CD14-positive monocyte (primary cell): ENCODE results near the gene MIPEP. TPM values are rescaled to one million over a fixed set of nuclear protein-coding genes. Genes with fewer than 3 reads are reported as not detected.
"Not testable (repeated sequence)": the region's sequence is repeated elsewhere in the genome, so short reads cannot be mapped to it uniquely, and the experiment has no call there.

Experiments
- DNase-seq, 3 donors: peaks; one replicate each; pipeline ENCODE4 v3.0.0-alpha.2; 2011 to 2022
- H2AFZ ChIP-seq: 2 replicates; pipeline ENCODE4 v1.6.0; 2012; ENCODE audit warnings: mild to moderate bottlenecking, low read depth, low read length, inconsistent platforms; ENCODE audit not compliant: insufficient read depth, poor library complexity, severe bottlenecking
- H3K27ac ChIP-seq, 2 donors: 1 replicate in 1 of 2; 2 replicates in 1 of 2; pipeline ENCODE4 v1.5.1; 2012 to 2013; ENCODE audit warnings: low read length in 2 of 2, control low read depth in 1 of 2, inconsistent platforms in 1 of 2, low read depth in 1 of 2, mild to moderate bottlenecking in 1 of 2
- H3K27me3 ChIP-seq, 2 donors: one replicate each; pipeline versions ENCODE4 v1.6.0 to v1.6.1; 2011 to 2013; ENCODE audit warnings: low read length in 2 of 2; ENCODE audit not compliant: control insufficient read depth in 2 of 2, insufficient read depth in 2 of 2
- H3K36me3 ChIP-seq, 2 donors: replicated peaks in 1 of 2; 1 replicate in 1 of 2; 2 replicates in 1 of 2; pipeline versions ENCODE4 v1.5.1 to v1.6.1; 2012 to 2013; ENCODE audit warnings: low read length in 2 of 2, control low read depth in 1 of 2, inconsistent platforms in 1 of 2, mild to moderate bottlenecking in 1 of 2; ENCODE audit not compliant: insufficient read depth in 2 of 2, control insufficient read depth in 1 of 2
- H3K4me1 ChIP-seq, 2 donors: 1 replicate in 1 of 2; 2 replicates in 1 of 2; pipeline versions ENCODE4 v1.5.1 to v1.6.1; 2012 to 2013; ENCODE audit warnings: low read length in 2 of 2, control low read depth in 1 of 2, inconsistent platforms in 1 of 2, mild to moderate bottlenecking in 1 of 2, moderate library complexity in 1 of 2; ENCODE audit not compliant: insufficient read depth in 2 of 2, control insufficient read depth in 1 of 2
- H3K4me2 ChIP-seq: replicated peaks from 2 replicates; pipeline ENCODE3; 2012; ENCODE audit warnings: low read length, moderate library complexity, mild to moderate bottlenecking; ENCODE audit not compliant: poor library complexity, severe bottlenecking; ENCODE audit errors: extremely low read depth
- H3K4me3 ChIP-seq, 3 experiments: fragments of 200-600 bp in 1 of 3; sonication (generic) in 1 of 3; replicated peaks in 1 of 3; 1 replicate in 2 of 3; 2 replicates in 1 of 3; pipeline ENCODE4 v1.5.1; 2011 to 2013; ENCODE audit warnings: low read length in 3 of 3, mild to moderate bottlenecking in 3 of 3, control low read depth in 2 of 3, low read depth in 2 of 3, inconsistent platforms in 1 of 3, moderate library complexity in 1 of 3
- H3K79me2 ChIP-seq: 2 replicates; pipeline ENCODE4 v1.6.0; 2012; ENCODE audit warnings: mild to moderate bottlenecking, control low read depth, inconsistent platforms, low read length, moderate library complexity; ENCODE audit not compliant: insufficient read depth
- H3K9ac ChIP-seq: 2 replicates; pipeline ENCODE4 v1.6.0; 2017; ENCODE audit warnings: low read length, mild to moderate bottlenecking; ENCODE audit not compliant: insufficient read depth, poor library complexity, severe bottlenecking
- H3K9me3 ChIP-seq, 2 donors: replicated peaks in 1 of 2; 1 replicate in 1 of 2; 2 replicates in 1 of 2; pipeline versions ENCODE4 v1.5.1 to v1.6.1; 2012 to 2013; ENCODE audit warnings: low read length in 2 of 2, control low read depth in 1 of 2; ENCODE audit not compliant: control insufficient read depth in 1 of 2, insufficient read depth in 1 of 2
- H4K20me1 ChIP-seq: 2 replicates; pipeline ENCODE4 v1.6.0; 2012; ENCODE audit warnings: mild to moderate bottlenecking, low read length, control low read depth, moderate library complexity; ENCODE audit not compliant: insufficient read depth
- H3K27ac Mint-ChIP-seq, 7 donors: one replicate each; pipeline ENCODE4 v1.8.0; 2020; ENCODE audit warnings: mild to moderate bottlenecking in 7 of 7, mixed read lengths in 7 of 7, moderate library complexity in 6 of 7, inconsistent platforms in 2 of 7
- H3K27me3 Mint-ChIP-seq, 3 donors: one replicate each; pipeline ENCODE4 v1.8.0; 2021 to 2022; ENCODE audit warnings: low read depth in 3 of 3, mild to moderate bottlenecking in 3 of 3, mixed read lengths in 3 of 3, moderate library complexity in 3 of 3, inconsistent platforms in 1 of 3
- H3K36me3 Mint-ChIP-seq, 2 donors: one replicate each; pipeline ENCODE4 v1.8.0; 2020; ENCODE audit warnings: mixed read lengths in 2 of 2, inconsistent platforms in 1 of 2, mild to moderate bottlenecking in 1 of 2
- H3K4me1 Mint-ChIP-seq: one replicate; pipeline ENCODE4 v1.8.0; 2020; ENCODE audit warnings: mild to moderate bottlenecking, mixed read lengths
- H3K4me3 Mint-ChIP-seq, 2 donors: one replicate each; pipeline ENCODE4 v1.8.0; 2020; ENCODE audit warnings: mild to moderate bottlenecking in 2 of 2, mixed read lengths in 2 of 2, moderate library complexity in 1 of 2
- H3K9me3 Mint-ChIP-seq, 7 donors: one replicate each; pipeline ENCODE4 v1.8.0; 2020 to 2022; ENCODE audit warnings: mixed read lengths in 7 of 7, mild to moderate bottlenecking in 6 of 7, moderate library complexity in 6 of 7, inconsistent platforms in 2 of 7
- CTCF ChIP-seq: fragments of 200-600 bp; IDR thresholded peaks from one replicate; pipeline ENCODE4 v1.8.0; 2022; ENCODE audit warnings: antibody characterized with exemption, mild to moderate bottlenecking
- WGBS: methylation state at CpG from one replicate; pipeline ENCODE4 v1.1.5; 2013; ENCODE audit warnings: missing lambda C conversion rate; ENCODE audit not compliant: insufficient coverage; 5-methylcytosine and 5-hydroxymethylcytosine counted together
- intact Hi-C, 2 donors: fragments of 100-400 bp; cut with micrococcal nuclease; formaldehyde crosslinking; loops; one replicate each; pipeline versions ENCODE4 v1.15.0 to v1.15.1; 2023
- polyA plus RNA-seq, 3 donors: library from polyadenylated mRNA; depleted of rRNA in 1 of 3; unstranded in 2 of 3; stranded (reverse) in 1 of 3; fragments of 300-500 nt in 2 of 3; fragments of >200 nt in 1 of 3; fragmentation: Illumina TruSeq in 2 of 3; gene quantifications; 1 replicate in 2 of 3; 2 replicates in 1 of 3; pipeline ENCODE4 v1.2.3, GENCODE V29; 2012 to 2021

Gene MIPEP
- polyA plus RNA-seq, 3 donors, result 1.2 to 9.9 (median 7.7) TPM

- peaks cover 4% of the 10 kb centered on the region in 2 donors for H3K4me1 ChIP-seq
- H2AFZ ChIP-seq, result no peak overlapping the region
- no peaks in the 10 kb centered on the region for H3K9me3 ChIP-seq
- Mint-ChIP-seq H3K9me3 (no peaks in the 10 kb centered on the region), H3K27me3 (no peaks in the 10 kb centered on the region), H3K36me3 (peaks cover 13 to 22% of the 10 kb centered on the region in 2 donors), H3K4me1 (peaks cover 5% of the 10 kb centered on the region), H3K27ac (no peak overlapping the region), H3K4me3 (no peak overlapping the region)
- no peak overlapping the region for H3K4me2 ChIP-seq
- no peak for TF ChIP-seq CTCF
- H3K27ac ChIP-seq, result no peak overlapping the region
- peaks cover 0 to 12% of the 10 kb centered on the region in 2 donors for H3K36me3 ChIP-seq
- no peaks in the 10 kb centered on the region for H3K27me3 ChIP-seq
- no peak overlapping the region for H3K4me3 ChIP-seq
- intact Hi-C loops, result loop anchor here in 1 of 2 donors (10.0 kb wide), 1 partner anchor 308 kb away; the partner anchor contains the start of gene TNFRSF19
- no peak for DNase-seq
- no CpG with 5 or more reads among the region's 4 CpGs for WGBS
- no peaks in the 10 kb centered on the region for H4K20me1 ChIP-seq
- H3K9ac ChIP-seq, result no peak overlapping the region
- peaks cover 4% of the 10 kb centered on the region for H3K79me2 ChIP-seq
These were observed 5.9 kb downstream of the MIPEP start for GRCh38 chr13:23883255-23883654.

- H3K27me3 Mint-ChIP-seq, H3K79me2 ChIP-seq, H3K9me3 ChIP-seq, H3K4me2 ChIP-seq, H3K9ac ChIP-seq, H3K4me1 Mint-ChIP-seq, H3K27me3 ChIP-seq, DNase-seq, H3K4me3 ChIP-seq, H3K4me3 Mint-ChIP-seq, H3K9me3 Mint-ChIP-seq, H3K27ac ChIP-seq, H3K4me1 ChIP-seq, H4K20me1 ChIP-seq, H3K27ac Mint-ChIP-seq, H2AFZ ChIP-seq: not testable (repeated sequence)
- intact Hi-C loops, result loop anchor here in 1 of 2 donors (10.0 kb wide), 1 partner anchor 307 kb away; the partner anchor contains the start of gene TNFRSF19
- peaks cover 13 to 22% of the 10 kb centered on the region in 2 donors for H3K36me3 Mint-ChIP-seq
- peaks cover 0 to 12% of the 10 kb centered on the region in 2 donors for H3K36me3 ChIP-seq
- WGBS, result 100% methylated on average over 2 of the region's 8 CpGs
These were observed 7.8 kb downstream of the MIPEP start for GRCh38 chr13:23881402-23881800.

- not testable (repeated sequence) for H3K4me1 Mint-ChIP-seq, H4K20me1 ChIP-seq, H3K27me3 Mint-ChIP-seq, H3K4me3 Mint-ChIP-seq, H3K4me3 ChIP-seq, DNase-seq, H3K9me3 Mint-ChIP-seq, H3K4me2 ChIP-seq, H3K27me3 ChIP-seq, H2AFZ ChIP-seq, H3K27ac ChIP-seq, H3K27ac Mint-ChIP-seq, H3K79me2 ChIP-seq, H3K9ac ChIP-seq, H3K9me3 ChIP-seq, H3K4me1 ChIP-seq
- peaks cover 0 to 12% of the 10 kb centered on the region in 2 donors for H3K36me3 ChIP-seq
- 80% methylated on average over 3 of the region's 18 CpGs for WGBS
- peaks cover 13 to 22% of the 10 kb centered on the region in 2 donors for H3K36me3 Mint-ChIP-seq
- intact Hi-C loops, result loop anchor here in 1 of 2 donors (10.0 kb wide), 1 partner anchor 306 kb away; the partner anchor contains the start of gene TNFRSF19
These were observed 8.5 kb downstream of the MIPEP start for GRCh38 chr13:23880493-23881401.
